Neuronal stem cell (in vitro differentiated cells): ENCODE measurements around the gene ALG3.

Experiments used
- DNase-seq: peaks from one replicate; pipeline ENCODE4 v3.0.0-alpha.2; 2013; ENCODE audit warnings: low spot score
- H2AFZ ChIP-seq: one replicate; pipeline ENCODE4 v1.6.1; 2013; ENCODE audit warnings: mild to moderate bottlenecking, low read length, inconsistent platforms
- H2AK5ac ChIP-seq: 2 replicates; pipeline ENCODE4 v1.6.1; 2013; ENCODE audit warnings: low read depth, mild to moderate bottlenecking, inconsistent platforms, low read length, moderate library complexity, mixed read lengths
- H2BK120ac ChIP-seq: 2 replicates; pipeline ENCODE4 v1.6.1; 2013; ENCODE audit warnings: low read depth, mild to moderate bottlenecking, inconsistent platforms, low read length, moderate library complexity, mixed read lengths
- H2BK12ac ChIP-seq: one replicate; pipeline ENCODE4 v1.6.1; 2013; ENCODE audit warnings: low read length, inconsistent platforms
- H2BK15ac ChIP-seq: 2 replicates; pipeline ENCODE4 v1.6.1; 2013; ENCODE audit warnings: mild to moderate bottlenecking, low read length, inconsistent platforms, mixed read lengths
- H2BK5ac ChIP-seq: one replicate; pipeline ENCODE4 v1.6.1; 2013; ENCODE audit warnings: inconsistent platforms, mild to moderate bottlenecking, low read length, moderate library complexity
- H3K14ac ChIP-seq: one replicate; pipeline ENCODE4 v1.6.1; 2013; ENCODE audit warnings: low read length, inconsistent platforms
- H3K18ac ChIP-seq: 2 replicates; pipeline ENCODE4 v1.6.1; 2013; ENCODE audit warnings: low read length, inconsistent platforms
- H3K23ac ChIP-seq: 2 replicates; pipeline ENCODE4 v1.6.1; 2013; ENCODE audit warnings: low read depth, mild to moderate bottlenecking, mixed read lengths, low read length, inconsistent platforms; ENCODE audit not compliant: poor library complexity
- H3K27ac ChIP-seq: replicated peaks from 3 replicates; pipeline ENCODE4 v1.5.1; 2013; ENCODE audit warnings: low read length, inconsistent platforms
- H3K27me3 ChIP-seq, 3 experiments: 2 replicates each; pipeline ENCODE4 v1.6.1; 2013; ENCODE audit warnings: low read length in 3 of 3, mild to moderate bottlenecking in 2 of 3, inconsistent platforms in 1 of 3, low read depth in 1 of 3, mixed read lengths in 1 of 3, moderate library complexity in 1 of 3; ENCODE audit not compliant: control insufficient read depth in 3 of 3, insufficient read depth in 3 of 3
- H3K36me3 ChIP-seq, 2 donors: replicated peaks in 1 of 2; 2 replicates each; pipeline ENCODE4 v1.6.1; 2013; ENCODE audit warnings: low read length in 2 of 2; ENCODE audit not compliant: control insufficient read depth in 2 of 2, insufficient read depth in 2 of 2
- H3K4ac ChIP-seq: 2 replicates; pipeline ENCODE4 v1.6.1; 2013; ENCODE audit warnings: inconsistent platforms, mild to moderate bottlenecking, low read length, moderate library complexity
- H3K4me1 ChIP-seq, 2 donors: 1 replicate in 1 of 2; 2 replicates in 1 of 2; pipeline ENCODE4 v1.6.1; 2013; ENCODE audit warnings: low read length in 2 of 2, low read depth in 1 of 2; ENCODE audit not compliant: control insufficient read depth in 2 of 2, insufficient read depth in 1 of 2
- H3K4me2 ChIP-seq: one replicate; pipeline ENCODE4 v1.6.1; 2013; ENCODE audit warnings: mild to moderate bottlenecking, low read length, inconsistent platforms; ENCODE audit not compliant: insufficient read depth, poor library complexity, severe bottlenecking
- H3K4me3 ChIP-seq, 2 donors: 2 replicates each; pipeline ENCODE4 v1.5.1; 2013; ENCODE audit warnings: low read length in 2 of 2, mild to moderate bottlenecking in 2 of 2, inconsistent platforms in 1 of 2, moderate library complexity in 1 of 2
- H3K79me1 ChIP-seq: one replicate; pipeline ENCODE4 v1.6.1; 2013; ENCODE audit warnings: low read depth, mild to moderate bottlenecking, inconsistent platforms, low read length, moderate library complexity
- H3K9ac ChIP-seq: one replicate; pipeline ENCODE4 v1.6.1; 2013; ENCODE audit warnings: mild to moderate bottlenecking, low read depth, low read length, inconsistent platforms; ENCODE audit not compliant: poor library complexity
- H3K9me3 ChIP-seq, 2 donors: replicated peaks in 1 of 2; 2 replicates each; pipeline versions ENCODE3 to v1.6.1; 2013; ENCODE audit warnings: low read length in 2 of 2, mild to moderate bottlenecking in 2 of 2, inconsistent platforms in 1 of 2, low read depth in 1 of 2, mixed read lengths in 1 of 2, moderate library complexity in 1 of 2; ENCODE audit not compliant: control insufficient read depth in 2 of 2, insufficient read depth in 1 of 2
- H4K8ac ChIP-seq: one replicate; pipeline ENCODE4 v1.6.1; 2013; ENCODE audit warnings: low read depth, mild to moderate bottlenecking, inconsistent platforms, low read length, moderate library complexity
- H4K91ac ChIP-seq: one replicate; pipeline ENCODE4 v1.6.1; 2013; ENCODE audit warnings: low read length, low read depth, mild to moderate bottlenecking, inconsistent platforms; ENCODE audit not compliant: poor library complexity
- WGBS, 2 donors: extraction: QIAGEN DNeasy Blood & Tissue Kit; methylation state at CpG; one replicate each; pipeline ENCODE4 v1.1.7; 2013; ENCODE audit warnings: missing lambda C conversion rate in 2 of 2, mixed read lengths in 1 of 2; ENCODE audit not compliant: insufficient read length in 2 of 2, insufficient replicate concordance in 1 of 2; ENCODE audit errors: extremely low coverage in 2 of 2; 5-methylcytosine and 5-hydroxymethylcytosine counted together

The ALG3 gene

DNA sequence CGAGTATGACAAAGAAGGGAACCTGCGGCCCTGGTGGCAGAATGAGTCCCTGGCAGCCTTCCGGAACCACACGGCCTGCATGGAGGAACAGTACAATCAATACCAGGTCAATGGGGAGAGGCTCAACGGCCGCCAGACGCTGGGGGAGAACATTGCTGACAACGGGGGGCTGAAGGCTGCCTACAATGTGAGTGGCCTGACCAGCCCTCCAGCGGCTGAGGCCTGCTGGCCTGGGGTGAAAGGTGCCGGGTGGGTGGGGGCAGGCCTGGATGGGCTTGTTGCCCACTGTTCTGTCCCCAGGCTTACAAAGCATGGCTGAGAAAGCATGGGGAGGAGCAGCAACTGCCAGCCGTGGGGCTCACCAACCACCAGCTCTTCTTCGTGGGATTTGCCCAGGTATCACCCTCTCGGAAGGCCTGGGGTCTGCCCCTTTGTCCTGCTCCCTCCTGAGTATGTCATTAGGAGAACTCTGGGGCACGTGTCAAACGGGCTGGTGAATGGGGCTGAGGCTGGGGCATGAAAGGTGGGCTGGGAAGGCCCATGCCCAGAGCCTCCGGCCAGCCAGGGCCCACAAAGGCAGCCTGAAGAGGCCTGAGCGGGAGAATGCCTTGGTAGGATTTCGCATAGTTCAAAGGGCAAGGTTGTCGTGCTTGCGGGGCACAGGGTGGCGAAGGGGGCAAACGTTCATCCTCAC lies 42.4 kb upstream of the ALG3 start:
- H4K91ac ChIP-seq = no peak overlapping the region
- no peak overlapping the region for H3K4ac ChIP-seq
- H2AK5ac ChIP-seq = peak overlapping the region; percentile 63
- peaks cover 4% of the 10 kb centered on the region for H3K79me1 ChIP-seq
- no peak overlapping the region for H2AFZ ChIP-seq
- H2BK120ac ChIP-seq = no peak overlapping the region
- no peak overlapping the region for H3K23ac ChIP-seq
- H3K14ac ChIP-seq = peak overlapping the region; percentile 1
- WGBS, 2 donors = no CpG with 5 or more reads among the region's 22 CpGs
- no peaks in the 10 kb centered on the region for H3K9me3 ChIP-seq
- H3K4me2 ChIP-seq = no peak overlapping the region
- no peak overlapping the region for H3K18ac ChIP-seq
- no peak for DNase-seq
- H4K8ac ChIP-seq = no peak overlapping the region
- peak overlapping the region; percentile 47 for H2BK15ac ChIP-seq
- no peak overlapping the region for H3K27ac ChIP-seq
- peaks cover 0 to 60% (median 0%) of the 10 kb centered on the region in 3 experiments for H3K27me3 ChIP-seq
- H3K9ac ChIP-seq = no peak overlapping the region
- H3K4me3 ChIP-seq = no peak overlapping the region
- no peaks in the 10 kb centered on the region for H3K36me3 ChIP-seq
- no peaks in the 10 kb centered on the region for H3K4me1 ChIP-seq
- no peak overlapping the region for H2BK12ac ChIP-seq
- peak overlapping the region; percentile 53 for H2BK5ac ChIP-seq

DNA sequence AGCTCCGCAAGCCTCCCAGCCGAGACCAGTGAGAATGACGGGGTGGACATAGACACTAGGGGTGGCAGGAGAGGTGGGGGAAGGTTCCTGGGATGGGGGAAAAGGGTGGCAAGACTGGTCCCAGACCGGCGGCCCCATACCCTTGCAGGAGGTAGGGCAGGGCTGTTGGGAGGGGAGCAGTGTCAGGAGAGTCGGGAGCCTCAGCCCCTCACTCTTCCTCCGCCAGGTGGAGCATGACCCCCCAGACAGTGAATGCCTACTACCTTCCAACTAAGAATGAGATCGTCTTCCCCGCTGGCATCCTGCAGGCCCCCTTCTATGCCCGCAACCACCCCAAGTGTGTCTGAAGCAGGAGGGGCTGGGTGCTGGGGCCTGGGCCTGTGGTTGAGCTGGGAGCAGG lies 41.6 kb upstream of the ALG3 start:
- Histone ChIP-seq H3K4me3 (no peak overlapping the region), H3K27me3 (peaks cover 0 to 57% (median 0%) of the 10 kb centered on the region in 3 experiments), H4K91ac (no peak overlapping the region), H3K14ac (no peak overlapping the region), H3K4me2 (no peak overlapping the region), H3K27ac (no peak overlapping the region), H3K4me1 (no peaks in the 10 kb centered on the region), H3K18ac (no peak overlapping the region), H2AK5ac (peak overlapping the region; percentile 52), H3K9me3 (no peaks in the 10 kb centered on the region), H2BK12ac (no peak overlapping the region), H3K79me1 (peaks cover 4% of the 10 kb centered on the region), H3K36me3 (no peaks in the 10 kb centered on the region), H2BK15ac (peak overlapping the region; percentile 37), H4K8ac (no peak overlapping the region), H2BK5ac (no peak overlapping the region), H3K23ac (peak overlapping the region; percentile 65), H3K9ac (peak overlapping the region; percentile 60), H2BK120ac (no peak overlapping the region), H3K4ac (no peak overlapping the region), H2AFZ (no peak overlapping the region)
- no CpG with 5 or more reads among the region's 10 CpGs for WGBS, 2 donors
- no peak for DNase-seq

DNA sequence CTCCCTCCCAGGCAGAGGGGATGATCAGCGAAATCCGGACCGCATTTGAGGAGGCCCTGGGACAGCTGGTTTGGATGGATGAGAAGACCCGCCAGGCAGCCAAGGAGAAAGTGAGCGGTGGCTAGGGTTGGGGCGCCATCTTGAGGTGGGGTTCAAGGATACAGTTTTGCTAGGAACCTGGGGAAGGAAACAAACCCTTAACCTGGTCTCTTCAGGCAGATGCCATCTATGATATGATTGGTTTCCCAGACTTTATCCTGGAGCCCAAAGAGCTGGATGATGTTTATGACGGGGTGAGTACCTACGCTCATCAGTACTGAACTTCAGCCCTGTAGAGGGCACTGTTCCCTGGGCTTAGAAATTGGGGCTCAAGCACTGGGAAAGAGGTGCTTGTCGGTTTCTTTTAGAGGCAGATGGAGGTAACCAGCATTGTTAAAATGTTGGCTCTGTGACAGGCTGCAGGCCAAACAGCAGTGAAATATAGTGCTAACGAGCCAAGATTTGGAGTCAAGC lies 40.7 kb upstream of the ALG3 start:
- H3K4me3 ChIP-seq = no peak overlapping the region
- no peak overlapping the region for H3K18ac ChIP-seq
- no CpG with 5 or more reads among the region's 10 CpGs for WGBS, 2 donors

DNA sequence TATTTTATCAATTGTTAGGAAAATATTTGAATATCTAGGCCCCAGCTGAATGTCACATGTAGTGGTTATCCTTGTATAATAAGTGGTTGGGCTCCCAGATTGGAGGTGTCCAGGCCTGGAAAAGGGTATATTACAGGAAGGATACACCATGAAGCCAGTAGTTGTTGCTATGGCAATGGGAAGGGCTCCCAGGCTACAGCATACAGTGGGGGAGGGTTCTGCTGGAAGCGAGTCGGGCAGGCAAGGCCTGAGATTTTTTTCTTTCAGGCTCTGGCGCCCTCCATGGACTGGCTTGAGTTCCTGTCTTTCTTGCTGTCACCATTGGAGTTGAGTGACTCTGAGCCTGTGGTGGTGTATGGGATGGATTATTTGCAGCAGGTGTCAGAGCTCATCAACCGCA lies 35.9 kb upstream of the ALG3 start:
- H2AK5ac ChIP-seq = no peak overlapping the region
- H3K36me3 ChIP-seq = no peaks in the 10 kb centered on the region
- no peak overlapping the region for H2BK5ac ChIP-seq
- no peak overlapping the region for H2BK15ac ChIP-seq
- DNase-seq = peak; percentile 41
- no peak overlapping the region for H2BK12ac ChIP-seq
- H3K23ac ChIP-seq = no peak overlapping the region
- H3K27ac ChIP-seq = no peak overlapping the region
- H3K18ac ChIP-seq = no peak overlapping the region
- H4K91ac ChIP-seq = no peak overlapping the region
- H4K8ac ChIP-seq = no peak overlapping the region
- H3K4ac ChIP-seq = no peak overlapping the region
- no peak overlapping the region for H3K14ac ChIP-seq
- no peak overlapping the region for H3K4me3 ChIP-seq
- peak overlapping the region; percentile 18 for H2AFZ ChIP-seq
- H3K79me1 ChIP-seq = no peaks in the 10 kb centered on the region
- peaks cover 0 to 34% (median 0%) of the 10 kb centered on the region in 3 experiments for H3K27me3 ChIP-seq
- no peak overlapping the region for H2BK120ac ChIP-seq
- H3K9ac ChIP-seq = no peak overlapping the region
- no peak overlapping the region for H3K4me2 ChIP-seq
- WGBS, 2 donors = no CpG with 5 or more reads among the region's 4 CpGs
- H3K9me3 ChIP-seq = no peaks in the 10 kb centered on the region
- peaks cover 0 to 2% of the 10 kb centered on the region in 2 donors for H3K4me1 ChIP-seq

More for the DNA sequence above, 40.7 kb upstream of the ALG3 start:
- Histone ChIP-seq H3K4ac (no peak overlapping the region), H2AK5ac (no peak overlapping the region), H3K14ac (no peak overlapping the region), H2BK15ac (no peak overlapping the region), H2BK5ac (no peak overlapping the region), H4K91ac (no peak overlapping the region), H4K8ac (no peak overlapping the region), H3K79me1 (peaks cover 4% of the 10 kb centered on the region), H3K4me1 (peaks cover 0 to 2% of the 10 kb centered on the region in 2 donors), H3K4me2 (no peak overlapping the region), H3K27ac (no peak overlapping the region), H2BK12ac (no peak overlapping the region), H3K36me3 (no peaks in the 10 kb centered on the region), H3K9ac (no peak overlapping the region), H3K23ac (no peak overlapping the region), H2AFZ (no peak overlapping the region), H2BK120ac (no peak overlapping the region), H3K27me3 (peaks cover 0 to 49% (median 0%) of the 10 kb centered on the region in 3 experiments), H3K9me3 (no peaks in the 10 kb centered on the region)
- peak; percentile 54 for DNase-seq
